GM18520 (cell line): ENCODE results near the gene RHCG.

Experiments
- ATAC-seq: cut with Tn5 transposase; IDR thresholded peaks from one replicate; pipeline ENCODE4 v1.9.1; 2021; ENCODE audit not compliant: unreplicated experiment

RHCG gene

DNA sequence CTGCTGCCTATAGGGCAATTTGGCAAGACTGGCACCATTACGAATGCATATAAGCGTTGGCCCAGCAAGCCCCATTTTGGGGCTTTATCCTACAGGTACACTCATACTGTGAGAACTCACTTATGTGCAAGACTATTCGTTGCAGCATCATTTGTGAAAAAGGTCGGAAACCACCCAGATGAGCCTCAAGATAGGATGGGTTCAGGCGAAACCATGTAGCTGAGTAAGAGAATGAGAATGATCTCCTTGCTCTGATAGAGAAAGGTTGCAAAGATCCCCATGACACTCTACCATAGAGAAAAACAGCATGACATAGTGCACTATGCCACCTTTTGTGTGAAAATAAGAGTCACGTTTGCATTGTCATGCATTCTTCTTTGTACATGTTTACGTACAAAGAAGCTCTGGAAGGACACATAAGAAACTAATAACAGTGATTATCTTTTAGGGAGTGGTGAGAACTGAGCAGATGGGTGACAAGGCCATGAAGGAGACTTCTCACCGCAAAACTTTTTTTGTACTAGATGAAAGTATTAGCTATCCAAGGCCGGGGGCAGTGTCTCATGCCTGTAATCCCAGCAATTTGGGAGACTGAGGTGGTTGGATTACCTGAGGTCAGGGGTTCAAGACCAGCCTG is 50.0 kb downstream of the RHCG start:
- ATAC-seq: no peak

DNA sequence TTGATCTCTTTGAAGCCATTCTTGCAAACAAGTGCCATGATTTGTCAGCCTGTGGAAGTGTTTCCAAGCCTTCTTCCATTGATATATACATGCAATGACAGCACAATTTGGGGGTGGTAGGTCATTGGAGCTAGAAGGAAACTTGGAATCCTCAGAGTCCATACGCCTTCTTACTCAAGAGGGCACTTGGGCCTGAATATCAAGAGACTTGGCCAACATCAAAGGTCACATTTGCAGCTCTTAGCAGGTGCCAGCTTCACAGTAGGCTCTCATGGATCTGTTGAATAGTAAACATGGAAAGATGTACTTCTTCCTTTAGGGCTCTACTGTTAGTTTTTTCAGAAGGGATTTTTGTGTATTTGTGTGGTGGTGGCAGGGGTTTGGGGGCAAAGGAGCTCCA is 50.9 kb downstream of the RHCG start:
- no peak for ATAC-seq

- no peak for ATAC-seq
Measured at GRCh38 chr15:89444241-89445225, 51.9 kb downstream of the RHCG start.

GRCh38 chr15:89443581-89443980 is 52.8 kb downstream of the RHCG start:
- ATAC-seq: no peak

- no peak for ATAC-seq
Measured at GRCh38 chr15:89442671-89443307, 53.6 kb downstream of the RHCG start.

DNA sequence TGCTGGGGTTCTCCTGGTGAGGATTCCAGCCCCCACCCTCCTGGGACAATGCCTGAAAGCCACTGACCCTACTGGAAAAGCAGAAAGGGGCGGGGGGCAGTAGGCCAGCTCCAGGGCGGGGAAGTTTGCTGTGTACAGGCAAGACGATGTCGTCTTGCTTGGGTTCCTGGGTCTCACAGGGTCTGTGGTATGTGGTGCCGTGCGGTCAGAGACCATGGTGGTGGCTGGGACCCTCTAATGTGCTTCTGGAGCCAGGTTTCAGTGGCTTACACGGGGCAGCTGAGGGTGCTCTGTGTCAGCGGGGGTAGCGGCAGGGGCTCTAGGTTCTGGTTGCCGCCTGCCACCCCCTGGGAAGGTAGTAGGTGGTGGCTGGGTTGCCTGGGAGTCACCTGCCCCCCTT is 54.2 kb downstream of the RHCG start:
- no peak for ATAC-seq

DNA sequence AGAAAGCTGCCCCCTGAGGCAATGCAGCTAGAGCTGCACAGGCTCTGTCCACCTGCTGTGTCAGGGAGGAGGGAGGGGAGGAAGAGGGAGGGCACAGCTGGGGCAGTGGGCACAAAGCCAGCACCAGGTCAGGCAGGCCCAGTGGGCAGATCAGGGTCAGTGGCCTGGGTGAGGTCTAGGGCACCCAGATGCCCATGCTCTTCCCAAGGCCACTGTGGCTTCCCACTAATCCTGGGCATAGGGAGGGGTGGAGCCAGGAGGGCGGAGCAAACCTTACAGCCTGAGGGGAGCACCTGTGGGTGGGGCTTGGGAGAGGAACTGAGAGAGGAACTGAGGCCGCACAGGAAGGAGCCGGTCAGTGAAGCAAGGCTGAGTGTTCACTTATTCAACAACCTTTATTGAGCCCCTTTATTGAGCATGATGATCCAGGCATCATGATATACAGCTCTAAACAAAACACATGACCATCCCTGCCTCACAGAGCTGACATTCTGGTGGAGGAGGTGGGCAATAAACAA is 55.0 kb downstream of the RHCG start:
- ATAC-seq: peak; percentile 78

DNA sequence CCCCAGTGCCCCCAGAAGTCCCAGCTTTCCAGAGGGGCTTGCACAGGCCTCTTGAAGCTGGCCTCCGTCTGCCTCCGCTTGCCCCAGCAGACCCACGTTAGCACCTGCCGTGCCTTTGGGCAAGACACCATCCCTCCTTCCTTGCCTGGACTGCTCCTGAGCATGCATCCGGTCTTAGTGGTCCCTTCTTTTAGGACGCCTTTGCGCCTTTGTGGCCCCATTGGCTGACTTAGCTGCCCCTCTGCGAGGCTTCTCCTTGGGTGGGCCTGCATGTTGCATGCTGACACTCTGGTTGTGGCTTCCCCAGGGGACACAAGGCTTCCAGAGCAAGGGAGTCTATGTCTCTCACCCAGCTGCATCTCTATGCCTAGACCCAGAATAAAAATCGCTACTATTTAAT is 56.6 kb downstream of the RHCG start:
- no peak for ATAC-seq

- ATAC-seq: no peak
Measured at GRCh38 chr15:89436560-89437311, 59.6 kb downstream of the RHCG start.

GRCh38 chr15:89435362-89435761 is 61.0 kb downstream of the RHCG start:
- ATAC-seq: no peak

GRCh38 chr15:89433686-89434085 is 62.7 kb downstream of the RHCG start:
- ATAC-seq: no peak

- ATAC-seq: peak; percentile 55
Measured at GRCh38 chr15:89430530-89431341, 65.6 kb downstream of the RHCG start.

DNA sequence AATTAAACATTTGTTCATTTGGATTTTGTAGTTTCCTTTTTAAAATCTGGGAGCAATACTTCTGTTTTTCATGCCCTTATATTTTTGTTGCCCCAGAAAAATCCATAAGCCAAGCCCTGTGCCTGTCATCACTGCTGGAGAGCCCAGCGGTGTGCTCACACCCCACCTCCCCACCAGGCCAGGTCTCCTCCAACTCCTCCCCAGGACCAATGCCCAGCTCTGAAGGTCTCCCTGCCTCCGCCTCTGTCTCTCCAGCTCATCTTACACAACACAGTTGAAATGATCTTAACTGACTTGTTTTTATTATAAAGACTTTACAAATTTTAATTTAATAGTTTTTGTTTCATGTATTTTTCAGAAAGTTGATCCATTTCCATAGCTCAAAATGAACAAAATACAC is 66.4 kb downstream of the RHCG start:
- no peak for ATAC-seq

GRCh38 chr15:89429023-89429422 is 67.4 kb downstream of the RHCG start:
- ATAC-seq: no peak

DNA sequence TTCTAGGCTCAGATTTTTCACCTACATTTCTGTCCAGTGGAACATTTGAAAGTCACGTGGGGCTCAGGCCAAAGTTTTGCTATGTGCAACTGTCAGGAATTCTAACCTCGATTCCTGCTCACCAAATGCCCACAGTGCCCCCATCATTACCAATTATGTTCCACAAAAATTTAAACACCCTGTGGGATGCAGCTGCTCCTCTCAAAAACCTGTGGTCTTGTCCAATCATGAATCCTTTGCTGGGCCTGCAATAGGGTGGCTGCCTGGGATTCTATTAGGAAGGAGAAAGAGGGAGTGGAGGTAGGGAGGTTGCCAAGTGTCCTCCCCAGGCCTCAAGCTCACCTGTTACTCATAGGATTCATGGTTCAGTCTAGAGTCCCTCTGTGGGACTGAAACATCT is 68.1 kb downstream of the RHCG start:
- no peak for ATAC-seq

DNA sequence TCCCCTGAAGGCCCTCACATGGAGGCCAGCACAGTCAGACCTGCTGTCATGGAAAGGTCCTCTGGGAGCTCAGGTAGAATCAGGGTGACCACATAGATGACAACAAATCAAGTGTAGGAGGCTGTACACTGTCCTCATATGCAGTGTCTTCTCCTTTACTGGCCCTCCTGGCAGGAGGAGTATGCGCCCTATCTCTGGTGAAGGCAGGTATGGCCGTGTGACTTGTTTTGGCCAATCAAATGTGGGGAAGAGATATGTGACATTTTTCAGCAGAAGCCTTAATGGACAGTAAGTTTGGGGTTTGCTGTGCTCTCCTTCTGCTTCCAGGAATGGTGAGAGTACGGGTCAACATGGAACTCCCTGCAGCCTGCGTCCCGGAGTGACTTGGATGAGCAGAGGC is 69.9 kb downstream of the RHCG start:
- no peak for ATAC-seq

DNA sequence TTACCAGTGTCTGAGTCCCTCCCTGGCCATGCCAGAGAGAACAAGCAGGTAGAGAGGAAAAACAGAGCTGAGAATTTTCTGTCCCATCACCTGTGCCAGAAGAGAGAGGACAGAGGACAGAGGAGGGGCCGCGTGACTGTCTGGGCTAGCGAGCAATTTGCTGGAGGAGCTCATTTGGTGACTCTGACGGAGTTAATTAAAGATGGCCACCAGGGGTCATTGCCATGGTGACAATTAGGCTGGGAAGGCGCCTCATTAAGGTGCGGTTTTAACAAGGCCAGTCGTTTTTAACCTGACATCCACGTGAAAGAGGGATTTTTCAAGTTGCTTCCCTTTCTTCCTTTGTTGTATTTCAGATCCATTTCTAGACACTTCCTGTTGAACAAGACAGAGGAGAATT is 72.4 kb downstream of the RHCG start:
- no peak for ATAC-seq
